HEK293 (cell line): ENCODE results near the gene HK3.

Experiments
- CTCF ChIA-PET: fragments of 350-600 bp; formaldehyde crosslinking; extraction: SDS; loops from one replicate; lab custom pipeline; 2021; ENCODE audit warnings: antibody characterized with exemption; lab: Yijun Ruan, JAX
- POLR2A ChIA-PET: fragments of 300-600 bp; formaldehyde crosslinking; extraction: SDS; loops from one replicate; lab custom pipeline; 2020; ENCODE audit warnings: antibody characterized with exemption, inconsistent platforms; lab: Yijun Ruan, JAX
- H3K27ac ChIP-seq: fragments of 200-500 bp; sonication (Bioruptor generic); 2 replicates; pipeline ENCODE4 v1.5.1; 2014; ENCODE audit warnings: low read depth, low read length, control low read depth, inconsistent platforms; ENCODE audit errors: extremely low read depth
- H3K36me3 ChIP-seq, 2 experiments: fragments of 200-500 bp in 1 of 2; sonication (Bioruptor generic) in 1 of 2; 1 replicate in 1 of 2; 2 replicates in 1 of 2; pipeline ENCODE4 v1.5.1; 2014 to 2017; ENCODE audit warnings: inconsistent platforms in 2 of 2, low read length in 2 of 2; ENCODE audit not compliant: control insufficient read depth in 2 of 2, insufficient read depth in 1 of 2
- H3K4me1 ChIP-seq: fragments of 200-500 bp; sonication (Bioruptor generic); 2 replicates; pipeline ENCODE4 v1.5.1; 2014; ENCODE audit warnings: mild to moderate bottlenecking, low read length, inconsistent platforms; ENCODE audit not compliant: control insufficient read depth, insufficient read depth
- H3K4me3 ChIP-seq: 2 replicates; pipeline ENCODE4 v1.5.1; 2011; ENCODE audit warnings: low read depth, mild to moderate bottlenecking, control low read depth, low read length, moderate library complexity
- H3K9me3 ChIP-seq: fragments of 200-500 bp; sonication (Bioruptor generic); 2 replicates; pipeline ENCODE4 v1.5.1; 2014; ENCODE audit warnings: low read depth, low read length, inconsistent platforms; ENCODE audit not compliant: control insufficient read depth, insufficient read depth
- HOXA7 ChIP-seq: sonication (generic); formaldehyde crosslinking; IDR thresholded peaks from 2 replicates; pipeline ENCODE4 v1.8.1; 2022; ENCODE audit warnings: missing genetic modification reagents, borderline replicate concordance
- KLF10 ChIP-seq: fragments of 450-650 bp; IDR thresholded peaks from 2 replicates; pipeline ENCODE4 v1.5.1; 2018; ENCODE audit warnings: missing biosample characterization, mild to moderate bottlenecking, missing genetic modification characterization
- PRDM1 ChIP-seq: fragments of 450-650 bp; formaldehyde crosslinking; IDR thresholded peaks from 2 replicates; pipeline ENCODE4; 2016; ENCODE audit warnings: missing biosample characterization, missing genetic modification characterization
- ZBTB1 ChIP-seq: fragments of 450-650 bp; formaldehyde crosslinking; IDR thresholded peaks from 2 replicates; pipeline ENCODE4 v1.5.1; 2016; ENCODE audit warnings: missing biosample characterization, missing genetic modification characterization
- ZBTB48 ChIP-seq: fragments of 450-650 bp; formaldehyde crosslinking; IDR thresholded peaks from 2 replicates; pipeline ENCODE4 v1.5.1; 2016; ENCODE audit warnings: missing biosample characterization, missing genetic modification characterization
- ZFP41 ChIP-seq: fragments of 450-650 bp; formaldehyde crosslinking; IDR thresholded peaks from 2 replicates; pipeline ENCODE4 v1.5.1; 2016; ENCODE audit warnings: missing biosample characterization, missing genetic modification characterization, borderline replicate concordance
- ZNF121 ChIP-seq: fragments of 450-650 bp; formaldehyde crosslinking; IDR thresholded peaks from 2 replicates; pipeline ENCODE4 v1.5.1; 2016; ENCODE audit warnings: missing biosample characterization, missing genetic modification characterization
- ZNF146 ChIP-seq: fragments of 450-650 bp; formaldehyde crosslinking; IDR thresholded peaks from 2 replicates; pipeline ENCODE4 v1.5.1; 2016; ENCODE audit warnings: missing biosample characterization, missing genetic modification characterization
- ZNF350 ChIP-seq: fragments of 450-650 bp; formaldehyde crosslinking; IDR thresholded peaks from 2 replicates; pipeline ENCODE4 v1.5.0; 2017; ENCODE audit warnings: missing biosample characterization, mild to moderate bottlenecking, missing genetic modification characterization
- ZNF404 ChIP-seq: fragments of 450-650 bp; formaldehyde crosslinking; IDR thresholded peaks from 2 replicates; pipeline ENCODE4 v1.5.1; 2017; ENCODE audit warnings: missing biosample characterization, missing genetic modification characterization
- ZNF510 ChIP-seq: fragments of 450-650 bp; formaldehyde crosslinking; IDR thresholded peaks from 2 replicates; pipeline ENCODE4 v1.5.1; 2018; ENCODE audit warnings: mild to moderate bottlenecking, missing genetic modification characterization, missing biosample characterization; ENCODE audit not compliant: insufficient replicate concordance
- ZNF529 ChIP-seq: fragments of 450-650 bp; formaldehyde crosslinking; IDR thresholded peaks from 2 replicates; pipeline ENCODE4 v1.5.1; 2017; ENCODE audit warnings: missing genetic modification characterization, missing biosample characterization; ENCODE audit not compliant: insufficient replicate concordance
- ZNF548 ChIP-seq: fragments of 450-650 bp; formaldehyde crosslinking; IDR thresholded peaks from 2 replicates; pipeline ENCODE4 v1.5.1; 2016; ENCODE audit warnings: missing biosample characterization, missing genetic modification characterization
- ZNF600 ChIP-seq: fragments of 450-650 bp; formaldehyde crosslinking; IDR thresholded peaks from 2 replicates; pipeline ENCODE4 v1.5.1; 2016; ENCODE audit warnings: missing biosample characterization, missing genetic modification characterization
- ZNF610 ChIP-seq: fragments of 450-650 bp; formaldehyde crosslinking; IDR thresholded peaks from 2 replicates; pipeline ENCODE4 v1.5.1; 2016; ENCODE audit warnings: missing biosample characterization, missing genetic modification characterization, borderline replicate concordance
- ZNF664 ChIP-seq: fragments of 450-650 bp; formaldehyde crosslinking; IDR thresholded peaks from 2 replicates; pipeline ENCODE4 v1.5.1; 2016; ENCODE audit warnings: missing biosample characterization, missing genetic modification characterization
- TF ChIP-seq, protein P1 (sequence below): fragments of 450-650 bp; formaldehyde crosslinking; IDR thresholded peaks from 2 replicates; pipeline ENCODE4 v1.5.1; 2016; ENCODE audit warnings: missing biosample characterization, missing genetic modification characterization
- TF ChIP-seq, protein P2 (sequence below): fragments of 450-650 bp; formaldehyde crosslinking; IDR thresholded peaks from 2 replicates; pipeline ENCODE4 v1.5.1; 2016; ENCODE audit warnings: missing biosample characterization, missing genetic modification characterization
- TF ChIP-seq, protein P3 (sequence below): fragments of 450-650 bp; formaldehyde crosslinking; IDR thresholded peaks from 2 replicates; pipeline ENCODE4 v1.5.1; 2016; ENCODE audit warnings: missing biosample characterization, missing genetic modification characterization

The HK3 gene

DNA sequence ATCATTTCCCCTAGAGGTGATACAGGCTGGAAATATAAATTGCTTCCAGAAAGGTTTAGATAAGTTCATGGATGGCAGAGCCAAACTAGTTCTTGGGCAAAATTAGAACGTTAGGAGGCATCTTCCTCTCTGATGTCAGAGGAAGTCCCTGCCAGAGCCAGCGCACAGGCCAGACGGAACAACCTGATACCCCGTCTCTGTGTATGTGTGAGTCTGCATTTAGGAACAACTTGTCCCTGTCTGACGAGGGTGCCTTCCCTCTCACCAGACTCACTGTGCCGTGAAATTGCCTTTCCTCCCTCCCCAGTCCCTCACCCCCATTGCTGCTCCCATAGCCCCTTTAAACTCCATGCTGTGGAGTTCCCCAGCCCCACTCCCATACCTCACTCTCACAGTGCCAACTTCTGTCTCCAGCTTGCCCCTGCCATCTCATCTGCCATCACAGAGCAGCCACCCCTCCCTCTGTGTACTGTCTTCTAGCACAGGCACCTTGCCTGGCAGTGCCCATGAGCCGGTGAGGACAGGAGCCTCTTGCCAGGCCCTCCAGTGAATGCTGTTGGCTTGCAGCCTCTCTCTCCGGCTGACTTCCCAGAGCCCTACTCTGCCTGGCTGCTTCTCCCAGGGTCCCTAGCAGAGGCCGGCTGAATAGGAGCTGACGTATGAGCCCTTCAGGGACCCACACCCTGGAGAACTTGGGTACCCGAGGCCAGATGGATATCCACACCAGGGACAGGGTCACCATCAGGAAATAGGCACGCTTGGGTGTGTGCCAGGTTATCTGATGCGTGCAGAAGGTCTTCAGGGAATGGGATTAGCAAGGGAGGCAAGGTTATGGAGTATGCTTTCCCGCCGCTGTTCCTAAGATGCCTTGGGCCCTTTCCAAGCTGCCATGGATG lies 62.1 kb downstream of the HK3 start (continued):
- TF ChIP-seq ZNF610 (no peak), KLF10 (tag by site-specific recombination) (no peak), ZNF548 (tag by site-specific recombination) (no peak)

DNA sequence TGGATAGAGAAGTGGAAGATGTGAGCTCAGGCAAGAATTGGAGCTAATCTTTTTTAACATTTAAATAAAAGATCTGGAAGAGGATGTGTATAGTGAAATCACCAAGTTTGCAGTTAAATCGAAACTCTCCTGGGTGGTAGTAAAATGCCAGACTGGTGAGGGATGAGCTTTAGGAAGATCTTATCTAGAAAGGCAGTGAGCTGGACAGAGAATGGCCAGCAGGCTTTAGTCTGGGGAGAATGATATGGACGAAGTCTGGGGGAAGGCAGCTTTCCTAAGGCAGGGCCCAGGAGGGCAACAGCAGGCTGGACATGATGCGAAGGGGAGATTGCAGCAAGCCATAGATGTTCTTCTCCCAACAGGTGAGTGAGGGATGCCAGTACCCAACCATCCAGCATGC lies 63.2 kb downstream of the HK3 start:
- TF ChIP-seq, protein P1, sequence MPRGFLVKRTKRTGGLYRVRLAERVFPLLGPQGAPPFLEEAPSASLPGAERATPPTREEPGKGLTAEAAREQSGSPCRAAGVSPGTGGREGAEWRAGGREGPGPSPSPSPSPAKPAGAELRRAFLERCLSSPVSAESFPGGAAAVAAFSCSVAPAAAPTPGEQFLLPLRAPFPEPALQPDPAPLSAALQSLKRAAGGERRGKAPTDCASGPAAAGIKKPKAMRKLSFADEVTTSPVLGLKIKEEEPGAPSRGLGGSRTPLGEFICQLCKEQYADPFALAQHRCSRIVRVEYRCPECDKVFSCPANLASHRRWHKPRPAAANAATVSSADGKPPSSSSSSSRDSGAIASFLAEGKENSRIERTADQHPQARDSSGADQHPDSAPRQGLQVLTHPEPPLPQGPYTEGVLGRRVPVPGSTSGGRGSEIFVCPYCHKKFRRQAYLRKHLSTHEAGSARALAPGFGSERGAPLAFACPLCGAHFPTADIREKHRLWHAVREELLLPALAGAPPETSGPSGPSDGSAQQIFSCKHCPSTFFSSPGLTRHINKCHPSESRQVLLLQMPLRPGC: no peak
- TF ChIP-seq ZBTB1 (tag by site-specific recombination) (no peak), ZNF404 (tag by site-specific recombination) (no peak), ZNF610 (no peak), HOXA7 (no peak), ZNF600 (no peak), ZNF121 (tag by site-specific recombination) (no peak), ZNF510 (tag by site-specific recombination) (no peak), ZNF664 (tag by site-specific recombination) (no peak), ZFP41 (tag by site-specific recombination) (no peak), ZNF146 (tag by site-specific recombination) (no peak), ZBTB48 (tag by site-specific recombination) (no peak), PRDM1 (tag by site-specific recombination) (no peak), ZNF350 (no peak), ZNF529 (tag by site-specific recombination) (no peak)
- TF ChIP-seq, protein P2, sequence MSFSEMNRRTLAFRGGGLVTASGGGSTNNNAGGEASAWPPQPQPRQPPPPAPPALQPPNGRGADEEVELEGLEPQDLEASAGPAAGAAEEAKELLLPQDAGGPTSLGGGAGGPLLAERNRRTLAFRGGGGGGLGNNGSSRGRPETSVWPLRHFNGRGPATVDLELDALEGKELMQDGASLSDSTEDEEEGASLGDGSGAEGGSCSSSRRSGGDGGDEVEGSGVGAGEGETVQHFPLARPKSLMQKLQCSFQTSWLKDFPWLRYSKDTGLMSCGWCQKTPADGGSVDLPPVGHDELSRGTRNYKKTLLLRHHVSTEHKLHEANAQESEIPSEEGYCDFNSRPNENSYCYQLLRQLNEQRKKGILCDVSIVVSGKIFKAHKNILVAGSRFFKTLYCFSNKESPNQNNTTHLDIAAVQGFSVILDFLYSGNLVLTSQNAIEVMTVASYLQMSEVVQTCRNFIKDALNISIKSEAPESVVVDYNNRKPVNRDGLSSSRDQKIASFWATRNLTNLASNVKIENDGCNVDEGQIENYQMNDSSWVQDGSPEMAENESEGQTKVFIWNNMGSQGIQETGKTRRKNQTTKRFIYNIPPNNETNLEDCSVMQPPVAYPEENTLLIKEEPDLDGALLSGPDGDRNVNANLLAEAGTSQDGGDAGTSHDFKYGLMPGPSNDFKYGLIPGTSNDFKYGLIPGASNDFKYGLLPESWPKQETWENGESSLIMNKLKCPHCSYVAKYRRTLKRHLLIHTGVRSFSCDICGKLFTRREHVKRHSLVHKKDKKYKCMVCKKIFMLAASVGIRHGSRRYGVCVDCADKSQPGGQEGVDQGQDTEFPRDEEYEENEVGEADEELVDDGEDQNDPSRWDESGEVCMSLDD (tag by site-specific recombination): no peak
- TF ChIP-seq, protein P3, sequence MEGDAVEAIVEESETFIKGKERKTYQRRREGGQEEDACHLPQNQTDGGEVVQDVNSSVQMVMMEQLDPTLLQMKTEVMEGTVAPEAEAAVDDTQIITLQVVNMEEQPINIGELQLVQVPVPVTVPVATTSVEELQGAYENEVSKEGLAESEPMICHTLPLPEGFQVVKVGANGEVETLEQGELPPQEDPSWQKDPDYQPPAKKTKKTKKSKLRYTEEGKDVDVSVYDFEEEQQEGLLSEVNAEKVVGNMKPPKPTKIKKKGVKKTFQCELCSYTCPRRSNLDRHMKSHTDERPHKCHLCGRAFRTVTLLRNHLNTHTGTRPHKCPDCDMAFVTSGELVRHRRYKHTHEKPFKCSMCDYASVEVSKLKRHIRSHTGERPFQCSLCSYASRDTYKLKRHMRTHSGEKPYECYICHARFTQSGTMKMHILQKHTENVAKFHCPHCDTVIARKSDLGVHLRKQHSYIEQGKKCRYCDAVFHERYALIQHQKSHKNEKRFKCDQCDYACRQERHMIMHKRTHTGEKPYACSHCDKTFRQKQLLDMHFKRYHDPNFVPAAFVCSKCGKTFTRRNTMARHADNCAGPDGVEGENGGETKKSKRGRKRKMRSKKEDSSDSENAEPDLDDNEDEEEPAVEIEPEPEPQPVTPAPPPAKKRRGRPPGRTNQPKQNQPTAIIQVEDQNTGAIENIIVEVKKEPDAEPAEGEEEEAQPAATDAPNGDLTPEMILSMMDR (tag by site-specific recombination): no peak
- Histone ChIP-seq H3K36me3 (no peaks in the 10 kb centered on the region), H3K4me3 (no peak overlapping the region), H3K9me3 (no peaks in the 10 kb centered on the region), H3K4me1 (no peaks in the 10 kb centered on the region), H3K27ac (no peak overlapping the region)
- POLR2A ChIA-PET: interaction anchor here (0.7 kb wide), 1 partner anchor 16 kb away, joined by 3 read pairs; no protein-coding TSS in a partner anchor
- CTCF ChIA-PET: interaction anchor here (0.7 to 1.3 kb wide), 2 partner anchors 23 to 175 kb away, joined by 4 read pairs; no protein-coding TSS in a partner anchor
